Smooth muscle cell (in vitro differentiated cells): Measurements from ENCODE around the gene SLIT3. TPM values are rescaled to one million over a fixed set of nuclear protein-coding genes. Genes with fewer than 3 reads are reported as not detected.

ENCODE experiments used
- DNase-seq: peaks from one replicate; lab custom pipeline; 2025; ENCODE audit not compliant: unreplicated experiment; lab: John Stamatoyannopoulos, UW
- H2AFZ ChIP-seq: fragments of 200-600 bp; sonication (generic); 2 replicates; pipeline ENCODE4 v1.6.0; 2016; ENCODE audit warnings: antibody characterized with exemption, low read depth, mild to moderate bottlenecking
- H3F3A ChIP-seq: fragments of 200-600 bp; sonication (generic); 2 replicates; pipeline ENCODE4 v1.6.0; 2017; ENCODE audit warnings: antibody characterized with exemption, low read depth
- H3K27ac ChIP-seq: fragments of 200-600 bp; sonication (generic); 2 replicates; pipeline ENCODE4 v1.5.1; 2016; ENCODE audit warnings: low read depth, mild to moderate bottlenecking
- H3K27me3 ChIP-seq: fragments of 200-600 bp; sonication (generic); 2 replicates; pipeline ENCODE4 v1.6.1; 2016; ENCODE audit warnings: low read depth, mild to moderate bottlenecking
- H3K36me3 ChIP-seq: fragments of 200-600 bp; sonication (generic); 2 replicates; pipeline ENCODE4 v1.5.1; 2016; ENCODE audit warnings: low read depth
- H3K4me1 ChIP-seq: fragments of 200-600 bp; sonication (generic); 2 replicates; pipeline ENCODE4 v1.5.1; 2016; ENCODE audit warnings: low read depth
- H3K4me2 ChIP-seq: fragments of 200-600 bp; sonication (generic); 2 replicates; pipeline ENCODE4 v1.6.0; 2016; ENCODE audit warnings: mild to moderate bottlenecking
- H3K4me3 ChIP-seq: fragments of 200-600 bp; sonication (generic); 2 replicates; pipeline ENCODE4 v1.5.1; 2016; ENCODE audit warnings: mild to moderate bottlenecking
- H3K79me2 ChIP-seq: fragments of 200-600 bp; sonication (generic); 2 replicates; pipeline ENCODE4 v1.6.0; 2016; ENCODE audit warnings: low read depth, mild to moderate bottlenecking
- H3K9ac ChIP-seq: fragments of 200-600 bp; sonication (generic); 2 replicates; pipeline ENCODE4 v1.6.0; 2016; ENCODE audit warnings: low read depth
- H3K9me3 ChIP-seq: fragments of 200-600 bp; sonication (generic); replicated peaks from 2 replicates; pipeline ENCODE4 v1.5.1; 2016; ENCODE audit warnings: low read depth
- H4K20me1 ChIP-seq: fragments of 200-600 bp; sonication (generic); 2 replicates; pipeline ENCODE4 v1.6.0; 2016; ENCODE audit warnings: low read depth
- WGBS: methylation state at CpG from one replicate; pipeline ENCODE4 v1.1.7; 2016; ENCODE audit warnings: low lambda C conversion rate; 5-methylcytosine and 5-hydroxymethylcytosine counted together
- polyA plus RNA-seq: library from polyadenylated mRNA; unstranded; fragments of >200 nt; fragmentation: Nextera tagmentation; extraction: Ambion mirVana; gene quantifications from 2 replicates; pipeline ENCODE4 v1.2.1, GENCODE V29; 2016
- total RNA-seq: library from RNA; depleted of rRNA; stranded (reverse); fragments of >200 nt; gene quantifications from 2 replicates; pipeline ENCODE4 v1.2.3, GENCODE V29; 2014
- TF ChIP-seq, protein P1 (sequence below): fragments of 200-600 bp; sonication (generic); IDR thresholded peaks from 2 replicates; pipeline ENCODE4 v1.5.1; 2017; ENCODE audit warnings: borderline replicate concordance, mild to moderate bottlenecking, antibody characterized with exemption; ENCODE audit not compliant: insufficient read depth, poor library complexity, severe bottlenecking

SLIT3 gene
- total and polyA plus RNA-seq, 2 experiments from 2014 or later: 25.4 to 29.5 TPM

DNA sequence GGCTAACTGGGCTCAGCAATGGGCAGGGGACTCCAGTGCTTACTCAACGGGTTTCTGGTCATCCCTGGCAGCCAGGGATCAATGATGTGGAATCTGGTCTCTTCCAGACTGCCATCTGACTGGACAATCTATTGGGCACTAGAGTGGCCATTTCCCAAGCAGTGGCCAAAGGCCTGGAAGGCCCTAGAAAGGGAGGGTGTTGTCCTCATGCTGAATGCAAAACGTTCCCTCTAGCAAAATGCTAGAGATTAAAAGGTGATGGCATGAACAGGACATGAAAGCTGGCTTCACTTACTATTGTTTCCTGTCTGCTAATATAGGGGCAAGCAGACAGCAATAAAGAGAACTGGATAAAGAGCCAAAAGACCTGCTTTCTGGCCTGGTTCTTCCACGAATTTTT is 467.6 kb downstream of the SLIT3 start:
- no peak overlapping the region for H3K9ac ChIP-seq
- WGBS: 37% methylated on average over 3 of the region's 3 CpGs
- TF ChIP-seq, protein P1, sequence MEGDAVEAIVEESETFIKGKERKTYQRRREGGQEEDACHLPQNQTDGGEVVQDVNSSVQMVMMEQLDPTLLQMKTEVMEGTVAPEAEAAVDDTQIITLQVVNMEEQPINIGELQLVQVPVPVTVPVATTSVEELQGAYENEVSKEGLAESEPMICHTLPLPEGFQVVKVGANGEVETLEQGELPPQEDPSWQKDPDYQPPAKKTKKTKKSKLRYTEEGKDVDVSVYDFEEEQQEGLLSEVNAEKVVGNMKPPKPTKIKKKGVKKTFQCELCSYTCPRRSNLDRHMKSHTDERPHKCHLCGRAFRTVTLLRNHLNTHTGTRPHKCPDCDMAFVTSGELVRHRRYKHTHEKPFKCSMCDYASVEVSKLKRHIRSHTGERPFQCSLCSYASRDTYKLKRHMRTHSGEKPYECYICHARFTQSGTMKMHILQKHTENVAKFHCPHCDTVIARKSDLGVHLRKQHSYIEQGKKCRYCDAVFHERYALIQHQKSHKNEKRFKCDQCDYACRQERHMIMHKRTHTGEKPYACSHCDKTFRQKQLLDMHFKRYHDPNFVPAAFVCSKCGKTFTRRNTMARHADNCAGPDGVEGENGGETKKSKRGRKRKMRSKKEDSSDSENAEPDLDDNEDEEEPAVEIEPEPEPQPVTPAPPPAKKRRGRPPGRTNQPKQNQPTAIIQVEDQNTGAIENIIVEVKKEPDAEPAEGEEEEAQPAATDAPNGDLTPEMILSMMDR: no peak

DNA sequence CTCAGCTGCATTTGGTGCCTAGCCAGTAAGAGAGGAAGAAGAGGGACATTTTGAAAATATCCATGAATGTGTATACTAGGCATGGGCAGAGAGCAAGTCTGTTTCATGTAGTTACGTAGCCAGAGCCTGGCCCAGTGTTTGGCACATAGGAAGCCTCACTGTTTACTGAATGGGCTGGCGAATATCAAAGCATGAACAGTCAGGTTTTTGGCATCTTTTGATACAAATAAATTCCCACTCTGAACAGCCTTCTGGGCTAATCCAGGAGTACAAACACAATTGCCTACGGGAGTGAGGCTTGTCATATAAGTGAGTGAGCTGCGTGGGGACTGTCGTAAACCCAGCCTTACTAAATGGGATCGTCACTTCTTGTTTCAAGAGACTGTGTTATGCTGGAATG is 468.6 kb downstream of the SLIT3 start:
- H3K4me3 ChIP-seq: no peak overlapping the region
- no peaks in the 10 kb centered on the region for H3K36me3 ChIP-seq
- no peak overlapping the region for H3K9ac ChIP-seq
- TF ChIP-seq, protein P1: no peak
- H3K27me3 ChIP-seq: no peaks in the 10 kb centered on the region
- 95% methylated on average over 6 of the region's 6 CpGs for WGBS
- H4K20me1 ChIP-seq: no peaks in the 10 kb centered on the region
- no peak for DNase-seq
- no peak overlapping the region for H3K4me2 ChIP-seq
- no peak overlapping the region for H3K27ac ChIP-seq
- no peaks in the 10 kb centered on the region for H3K79me2 ChIP-seq
- no peaks in the 10 kb centered on the region for H3K9me3 ChIP-seq
- H3F3A ChIP-seq: no peaks in the 10 kb centered on the region
- H3K4me1 ChIP-seq: no peaks in the 10 kb centered on the region
- H2AFZ ChIP-seq: no peak overlapping the region

More for the DNA sequence above, 467.6 kb downstream of the SLIT3 start:
- Histone ChIP-seq H3K4me2 (no peak overlapping the region), H2AFZ (no peak overlapping the region), H3K36me3 (no peaks in the 10 kb centered on the region), H3K4me1 (no peaks in the 10 kb centered on the region), H3F3A (no peaks in the 10 kb centered on the region), H3K4me3 (no peak overlapping the region), H3K9me3 (no peaks in the 10 kb centered on the region), H3K79me2 (no peaks in the 10 kb centered on the region), H3K27ac (no peak overlapping the region), H3K27me3 (no peaks in the 10 kb centered on the region), H4K20me1 (no peaks in the 10 kb centered on the region)
- no peak for DNase-seq

DNA sequence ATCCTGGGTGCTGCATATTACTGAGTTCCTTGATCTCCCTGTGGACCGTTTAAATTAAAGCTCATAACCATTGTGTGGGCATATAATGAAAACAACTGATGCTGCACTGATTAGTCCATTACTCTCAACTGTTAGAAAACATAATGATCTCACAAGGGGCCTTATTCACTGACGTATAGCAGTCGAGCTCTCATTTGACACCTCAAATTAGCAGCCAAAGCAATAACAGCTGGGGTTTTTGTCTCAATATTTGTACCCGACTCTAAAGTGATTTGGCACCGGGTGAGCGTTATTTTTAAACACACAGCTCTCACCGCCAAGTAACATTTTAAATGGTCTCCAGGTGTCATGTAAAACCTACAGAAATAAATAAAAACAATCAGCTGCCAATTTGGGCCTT is 469.6 kb downstream of the SLIT3 start:
- Histone ChIP-seq H3K9me3 (no peaks in the 10 kb centered on the region), H3K79me2 (no peaks in the 10 kb centered on the region), H3K4me1 (no peaks in the 10 kb centered on the region), H2AFZ (no peak overlapping the region), H3K36me3 (no peaks in the 10 kb centered on the region), H3K27me3 (no peaks in the 10 kb centered on the region), H3K27ac (no peak overlapping the region), H4K20me1 (no peaks in the 10 kb centered on the region), H3K4me2 (no peak overlapping the region), H3K4me3 (no peak overlapping the region), H3K9ac (no peak overlapping the region), H3F3A (no peaks in the 10 kb centered on the region)
- 89% methylated on average over 7 of the region's 7 CpGs for WGBS
- DNase-seq: no peak
- TF ChIP-seq, protein P1: no peak

DNA sequence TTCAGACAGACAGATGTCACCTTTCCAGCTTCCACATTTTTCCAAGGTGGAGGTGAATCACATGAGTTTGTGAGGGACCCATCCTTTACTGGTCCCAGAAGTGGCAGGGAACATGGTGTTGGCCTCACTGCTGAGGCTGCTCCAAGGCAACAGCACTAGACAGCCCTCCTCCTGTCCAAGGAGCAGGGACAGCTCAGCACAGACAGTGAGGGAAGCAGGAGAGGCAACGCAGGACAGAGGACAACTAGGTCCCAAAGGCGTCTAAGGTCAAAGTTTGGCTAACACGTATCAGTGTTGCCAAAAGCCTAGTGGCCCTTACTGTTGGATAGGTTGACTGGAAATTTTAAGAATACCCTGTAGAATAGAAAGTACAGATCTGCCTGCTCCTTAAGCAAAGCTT is 470.1 kb downstream of the SLIT3 start:
- TF ChIP-seq, protein P1: no peak

More for the DNA sequence above, 470.1 kb downstream of the SLIT3 start:
- H3K9ac ChIP-seq: no peak overlapping the region
- 97% methylated on average over 3 of the region's 3 CpGs for WGBS
- H3K4me2 ChIP-seq: no peak overlapping the region
- no peaks in the 10 kb centered on the region for H3K9me3 ChIP-seq
- no peaks in the 10 kb centered on the region for H4K20me1 ChIP-seq
- H3K27ac ChIP-seq: no peak overlapping the region
- H3K4me3 ChIP-seq: no peak overlapping the region
- H2AFZ ChIP-seq: no peak overlapping the region
- no peaks in the 10 kb centered on the region for H3K27me3 ChIP-seq
- no peak for DNase-seq
- no peaks in the 10 kb centered on the region for H3K79me2 ChIP-seq
- H3K36me3 ChIP-seq: no peaks in the 10 kb centered on the region
- H3K4me1 ChIP-seq: no peaks in the 10 kb centered on the region
- H3F3A ChIP-seq: no peaks in the 10 kb centered on the region
